Astrocyte (in vitro differentiated cells and primary cell): ENCODE results near the gene PRSS23. TPM values are rescaled to one million over a fixed set of nuclear protein-coding genes. Genes with fewer than 3 reads are reported as not detected.

Experiments used
- DNase-seq: peaks from one replicate; pipeline ENCODE4 v3.0.0-alpha.2; 2010; ENCODE audit warnings: low read depth
- FAIRE-seq: peaks from 2 replicates; lab custom pipeline; 2011; peaks lifted over from hg19 to GRCh38; lab: Jason Lieb, UNC
- H2AFZ ChIP-seq: 2 replicates; pipeline ENCODE4 v1.6.0; 2012; ENCODE audit warnings: low read depth, low read length, inconsistent platforms
- H3K27ac ChIP-seq: 2 replicates; pipeline ENCODE4 v1.5.1; 2011; ENCODE audit warnings: low read depth, low read length, inconsistent platforms
- H3K27me3 ChIP-seq: 2 replicates; pipeline ENCODE4 v1.6.0; 2011; ENCODE audit warnings: low read length, inconsistent platforms; ENCODE audit not compliant: insufficient read depth
- H3K36me3 ChIP-seq: 2 replicates; pipeline ENCODE4 v1.5.1; 2011; ENCODE audit warnings: low read length, inconsistent platforms; ENCODE audit not compliant: insufficient read depth
- H3K4me1 ChIP-seq: 2 replicates; pipeline ENCODE4 v1.5.1; 2011; ENCODE audit warnings: low read length, inconsistent platforms; ENCODE audit not compliant: insufficient read depth
- H3K4me2 ChIP-seq: 2 replicates; pipeline ENCODE4 v1.6.0; 2012; ENCODE audit warnings: low read length, inconsistent platforms
- H3K4me3 ChIP-seq: 2 replicates; pipeline ENCODE4 v1.5.1; 2011; ENCODE audit warnings: low read depth, mild to moderate bottlenecking, low read length, inconsistent platforms; ENCODE audit not compliant: insufficient read depth
- H3K79me2 ChIP-seq: 2 replicates; pipeline ENCODE4 v1.6.0; 2012; ENCODE audit warnings: mild to moderate bottlenecking, low read length, inconsistent platforms; ENCODE audit not compliant: insufficient read depth
- H3K9ac ChIP-seq: 2 replicates; pipeline ENCODE4 v1.6.0; 2012; ENCODE audit warnings: mild to moderate bottlenecking, low read length, inconsistent platforms
- H3K9me3 ChIP-seq: 2 replicates; pipeline ENCODE4 v1.5.1; 2012; ENCODE audit warnings: low read depth, mild to moderate bottlenecking, low read length, inconsistent platforms; ENCODE audit not compliant: insufficient read depth
- H4K20me1 ChIP-seq: 2 replicates; pipeline ENCODE4 v1.6.0; 2012; ENCODE audit warnings: low read length, inconsistent platforms; ENCODE audit not compliant: insufficient read depth
- H3K27ac Mint-ChIP-seq: one replicate; pipeline ENCODE4 v1.8.0; 2021; ENCODE audit warnings: mild to moderate bottlenecking, mixed read lengths; ENCODE audit not compliant: unreplicated experiment
- H3K27me3 Mint-ChIP-seq: one replicate; pipeline ENCODE4 v1.8.0; 2021; ENCODE audit warnings: low read depth, mixed read lengths; ENCODE audit not compliant: unreplicated experiment
- H3K36me3 Mint-ChIP-seq: one replicate; pipeline ENCODE4 v1.8.0; 2021; ENCODE audit warnings: low read depth, mixed read lengths; ENCODE audit not compliant: unreplicated experiment
- H3K4me1 Mint-ChIP-seq: one replicate; pipeline ENCODE4 v1.8.0; 2021; ENCODE audit warnings: low read depth, mixed read lengths; ENCODE audit not compliant: unreplicated experiment
- H3K4me3 Mint-ChIP-seq: one replicate; pipeline ENCODE4 v1.8.0; 2021; ENCODE audit warnings: mild to moderate bottlenecking, moderate library complexity, mixed read lengths; ENCODE audit not compliant: unreplicated experiment
- H3K9me3 Mint-ChIP-seq: one replicate; pipeline ENCODE4 v1.8.0; 2021; ENCODE audit warnings: mild to moderate bottlenecking, mixed read lengths; ENCODE audit not compliant: unreplicated experiment
- EZH2 ChIP-seq: IDR thresholded peaks from 2 replicates; pipeline ENCODE4 v1.6.1; 2012; ENCODE audit warnings: mild to moderate bottlenecking, low read length, inconsistent platforms; ENCODE audit not compliant: insufficient read depth
- total RNA-seq: library from RNA; stranded (reverse); gene quantifications from 2 replicates; pipeline ENCODE4 v1.2.1, GENCODE V29; 2021
- TF ChIP-seq, protein P1 (sequence below): IDR thresholded peaks from 2 replicates; pipeline ENCODE4 v1.5.1; 2011; ENCODE audit warnings: low read depth, mild to moderate bottlenecking, inconsistent platforms, low read length, moderate library complexity; ENCODE audit not compliant: insufficient read depth

PRSS23 gene
- total RNA-seq, 1 donor from 2014 or later = 717 TPM

DNA sequence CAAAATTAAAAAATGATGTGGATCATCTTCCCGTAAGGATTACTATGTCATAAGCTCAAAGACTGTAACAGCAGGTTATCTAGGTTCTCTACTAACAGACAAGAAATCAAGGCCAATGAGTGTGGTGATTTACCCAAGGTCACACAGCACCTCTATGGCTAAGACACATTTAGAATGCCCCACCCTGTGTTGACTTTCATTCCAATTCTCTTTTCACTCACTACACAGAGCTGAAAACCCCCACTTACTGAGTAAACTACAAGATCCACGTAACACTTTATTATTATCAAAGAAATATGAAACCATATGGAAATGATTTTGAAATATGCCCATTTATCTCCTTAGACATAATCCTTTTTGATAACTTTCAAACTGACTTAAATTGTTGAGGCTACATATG lies 4.8 kb upstream of the PRSS23 start:
- Histone ChIP-seq H3K27ac (no peak overlapping the region), H4K20me1 (no peaks in the 10 kb centered on the region), H3K4me3 (no peak overlapping the region), H2AFZ (no peak overlapping the region), H3K4me1 (peaks cover 12% of the 10 kb centered on the region), H3K4me2 (no peak overlapping the region), H3K27me3 (no peaks in the 10 kb centered on the region), H3K79me2 (peaks cover under 1% of the 10 kb centered on the region), H3K9me3 (no peaks in the 10 kb centered on the region), H3K9ac (no peak overlapping the region), H3K36me3 (no peaks in the 10 kb centered on the region)
- Mint-ChIP-seq H3K4me3 (no peak overlapping the region), H3K27ac (peak overlapping the region; percentile 48), H3K9me3 (no peaks in the 10 kb centered on the region), H3K27me3 (no peaks in the 10 kb centered on the region), H3K36me3 (no peaks in the 10 kb centered on the region), H3K4me1 (peaks cover 19% of the 10 kb centered on the region)
- DNase-seq = no peak
- TF ChIP-seq, protein P1, sequence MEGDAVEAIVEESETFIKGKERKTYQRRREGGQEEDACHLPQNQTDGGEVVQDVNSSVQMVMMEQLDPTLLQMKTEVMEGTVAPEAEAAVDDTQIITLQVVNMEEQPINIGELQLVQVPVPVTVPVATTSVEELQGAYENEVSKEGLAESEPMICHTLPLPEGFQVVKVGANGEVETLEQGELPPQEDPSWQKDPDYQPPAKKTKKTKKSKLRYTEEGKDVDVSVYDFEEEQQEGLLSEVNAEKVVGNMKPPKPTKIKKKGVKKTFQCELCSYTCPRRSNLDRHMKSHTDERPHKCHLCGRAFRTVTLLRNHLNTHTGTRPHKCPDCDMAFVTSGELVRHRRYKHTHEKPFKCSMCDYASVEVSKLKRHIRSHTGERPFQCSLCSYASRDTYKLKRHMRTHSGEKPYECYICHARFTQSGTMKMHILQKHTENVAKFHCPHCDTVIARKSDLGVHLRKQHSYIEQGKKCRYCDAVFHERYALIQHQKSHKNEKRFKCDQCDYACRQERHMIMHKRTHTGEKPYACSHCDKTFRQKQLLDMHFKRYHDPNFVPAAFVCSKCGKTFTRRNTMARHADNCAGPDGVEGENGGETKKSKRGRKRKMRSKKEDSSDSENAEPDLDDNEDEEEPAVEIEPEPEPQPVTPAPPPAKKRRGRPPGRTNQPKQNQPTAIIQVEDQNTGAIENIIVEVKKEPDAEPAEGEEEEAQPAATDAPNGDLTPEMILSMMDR = no peak
- TF ChIP-seq EZH2 = no peak
- FAIRE-seq = no peak

DNA sequence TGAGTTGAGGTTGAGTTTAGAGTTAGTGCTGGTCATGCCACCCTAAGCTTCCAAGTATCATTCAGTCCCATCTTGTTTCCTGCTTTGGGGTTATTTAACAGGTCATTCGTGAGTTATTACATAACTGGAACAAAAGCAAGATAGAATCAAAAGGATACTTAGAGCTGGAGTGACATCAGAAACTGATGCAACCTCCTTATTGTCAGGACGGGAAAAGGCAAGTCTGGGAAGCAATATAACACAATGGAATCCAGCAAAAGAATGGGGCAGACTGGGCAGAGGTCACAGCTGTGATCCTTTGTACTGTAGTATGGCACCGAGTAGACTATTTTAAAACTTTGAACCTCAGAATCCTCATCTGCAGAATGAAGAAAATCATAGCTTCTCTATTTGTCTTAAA lies 4.4 kb upstream of the PRSS23 start:
- FAIRE-seq (no peak), DNase-seq (no peak)
- Histone ChIP-seq H3K27me3 (no peaks in the 10 kb centered on the region), H3K9me3 (no peaks in the 10 kb centered on the region), H3K4me1 (peaks cover 12% of the 10 kb centered on the region), H2AFZ (no peak overlapping the region), H3K9ac (no peak overlapping the region), H3K4me3 (no peak overlapping the region), H3K4me2 (no peak overlapping the region), H3K27ac (no peak overlapping the region), H4K20me1 (no peaks in the 10 kb centered on the region), H3K36me3 (no peaks in the 10 kb centered on the region), H3K79me2 (peaks cover 5% of the 10 kb centered on the region)
- no peak overlapping the region for H3K4me3 Mint-ChIP-seq
- no peaks in the 10 kb centered on the region for H3K27me3 Mint-ChIP-seq
- peaks cover 1% of the 10 kb centered on the region for H3K36me3 Mint-ChIP-seq
- TF ChIP-seq, protein P1 = no peak
- TF ChIP-seq EZH2 = no peak
- H3K4me1 Mint-ChIP-seq = peaks cover 16% of the 10 kb centered on the region
- H3K9me3 Mint-ChIP-seq = no peaks in the 10 kb centered on the region
- peak overlapping the region; percentile 48 for H3K27ac Mint-ChIP-seq

DNA sequence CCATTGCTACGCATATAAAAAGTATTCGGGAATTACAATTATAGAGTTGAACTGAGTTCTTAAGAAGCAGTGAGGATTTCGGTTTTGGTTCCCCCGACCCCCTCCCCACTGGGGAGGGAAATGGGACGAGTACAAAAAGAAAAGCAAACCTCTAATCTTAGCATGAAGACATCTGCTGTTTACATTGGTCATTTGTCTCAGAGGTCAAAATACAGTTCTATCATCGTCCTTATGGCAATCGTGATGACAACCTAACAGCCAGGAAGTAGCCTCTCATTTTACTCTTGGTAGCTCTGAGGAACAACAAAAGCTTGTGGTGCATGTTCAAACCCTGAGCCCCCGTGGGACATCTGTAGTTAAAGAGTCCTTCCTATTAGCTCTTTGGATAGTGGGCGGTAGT lies 3.2 kb upstream of the PRSS23 start:
- no peak overlapping the region for H3K4me2 ChIP-seq
- no peak overlapping the region for H3K4me3 ChIP-seq
- Mint-ChIP-seq H3K4me3 (no peak overlapping the region), H3K27me3 (no peaks in the 10 kb centered on the region), H3K36me3 (peaks cover 4% of the 10 kb centered on the region), H3K4me1 (peaks cover 13% of the 10 kb centered on the region), H3K27ac (peak overlapping the region; percentile 31), H3K9me3 (no peaks in the 10 kb centered on the region)
- no peaks in the 10 kb centered on the region for H3K9me3 ChIP-seq
- H2AFZ ChIP-seq = no peak overlapping the region
- no peaks in the 10 kb centered on the region for H3K27me3 ChIP-seq
- H3K36me3 ChIP-seq = no peaks in the 10 kb centered on the region
- peaks cover 20% of the 10 kb centered on the region for H3K4me1 ChIP-seq
- peaks cover 7% of the 10 kb centered on the region for H4K20me1 ChIP-seq
- no peak overlapping the region for H3K9ac ChIP-seq
- DNase-seq (no peak), FAIRE-seq (no peak)
- H3K79me2 ChIP-seq = peaks cover 17% of the 10 kb centered on the region
- TF ChIP-seq, protein P1 = no peak
- no peak for TF ChIP-seq EZH2
- no peak overlapping the region for H3K27ac ChIP-seq
